ENCODE results near the gene PRR5.
"Not testable (repeated sequence)": the region's sequence is repeated elsewhere in the genome, so short reads cannot be mapped to it uniquely, and the experiment has no call there.

PRR5 gene

DNA sequence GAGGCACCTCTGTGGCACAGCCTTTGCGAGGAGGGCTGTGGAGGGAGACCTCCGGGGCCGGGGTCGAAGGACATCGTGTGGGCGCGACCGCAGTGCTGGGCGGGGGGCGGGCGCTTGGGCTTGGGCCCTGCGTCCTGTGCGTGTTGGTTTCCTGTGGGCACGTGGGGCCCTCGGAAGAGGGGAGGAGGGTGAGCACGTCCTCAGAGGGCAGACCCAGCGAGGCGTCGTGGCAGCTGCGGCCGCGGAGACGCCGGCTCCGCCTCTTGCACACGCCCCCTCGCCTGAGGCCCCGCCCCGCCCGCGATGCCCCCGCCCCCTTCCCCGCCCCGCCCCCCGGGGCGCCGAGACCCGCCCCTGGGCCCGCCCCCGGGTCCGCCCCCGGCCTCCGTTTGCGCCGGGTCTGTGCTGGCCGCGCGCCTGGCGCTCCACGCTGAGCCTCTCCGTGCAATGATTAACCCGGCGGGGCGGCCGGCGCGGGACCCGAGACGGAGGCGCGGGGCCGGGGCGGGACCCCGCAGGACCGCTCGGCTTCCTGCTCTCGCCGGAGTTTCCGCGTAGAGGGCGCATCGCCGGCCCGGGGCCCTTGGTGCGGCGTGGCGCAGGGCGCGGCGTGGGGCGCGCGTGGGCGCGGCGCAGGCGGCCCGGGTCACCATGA is at the start of gene PRR5:
TSS of gene PRR5 (plus strand) at position 381 of the 655 bp plus-strand sequence. CDS start at position 652, 271 bp downstream.
- peak; percentile 64 for DNase-seq

- DNase-seq = not testable (repeated sequence)
These were observed 49.1 kb upstream of the PRR5 start for GRCh38 chr22:44652866-44653265.

GRCh38 chr22:44658311-44658953 is 43.6 kb upstream of the PRR5 start:
- no peak for DNase-seq

DNA sequence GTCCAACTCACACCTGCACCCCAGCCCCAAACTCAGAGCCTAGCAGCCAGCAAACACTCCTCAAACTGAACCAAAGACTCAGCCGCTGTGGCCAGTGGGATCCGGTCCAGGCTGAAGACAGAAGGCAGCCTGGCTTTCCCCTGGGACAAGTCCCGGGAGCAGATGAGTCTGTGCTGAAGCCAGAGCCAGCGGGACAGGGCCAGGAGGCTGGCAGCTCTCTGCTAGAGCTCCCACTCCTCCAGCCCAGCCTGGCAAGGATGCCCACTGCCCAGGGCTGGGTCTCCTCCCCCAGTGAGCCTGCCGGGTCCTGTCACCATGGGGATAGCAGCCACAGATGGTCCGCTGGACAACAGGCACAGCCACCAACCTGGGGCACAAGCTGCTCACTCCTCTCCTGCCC is 42.9 kb upstream of the PRR5 start:
- DNase-seq = no peak

GRCh38 chr22:44660051-44660830 is 41.8 kb upstream of the PRR5 start:
- DNase-seq = no peak

- DNase-seq = no peak
These were observed 40.9 kb upstream of the PRR5 start for GRCh38 chr22:44661070-44661469.

DNA sequence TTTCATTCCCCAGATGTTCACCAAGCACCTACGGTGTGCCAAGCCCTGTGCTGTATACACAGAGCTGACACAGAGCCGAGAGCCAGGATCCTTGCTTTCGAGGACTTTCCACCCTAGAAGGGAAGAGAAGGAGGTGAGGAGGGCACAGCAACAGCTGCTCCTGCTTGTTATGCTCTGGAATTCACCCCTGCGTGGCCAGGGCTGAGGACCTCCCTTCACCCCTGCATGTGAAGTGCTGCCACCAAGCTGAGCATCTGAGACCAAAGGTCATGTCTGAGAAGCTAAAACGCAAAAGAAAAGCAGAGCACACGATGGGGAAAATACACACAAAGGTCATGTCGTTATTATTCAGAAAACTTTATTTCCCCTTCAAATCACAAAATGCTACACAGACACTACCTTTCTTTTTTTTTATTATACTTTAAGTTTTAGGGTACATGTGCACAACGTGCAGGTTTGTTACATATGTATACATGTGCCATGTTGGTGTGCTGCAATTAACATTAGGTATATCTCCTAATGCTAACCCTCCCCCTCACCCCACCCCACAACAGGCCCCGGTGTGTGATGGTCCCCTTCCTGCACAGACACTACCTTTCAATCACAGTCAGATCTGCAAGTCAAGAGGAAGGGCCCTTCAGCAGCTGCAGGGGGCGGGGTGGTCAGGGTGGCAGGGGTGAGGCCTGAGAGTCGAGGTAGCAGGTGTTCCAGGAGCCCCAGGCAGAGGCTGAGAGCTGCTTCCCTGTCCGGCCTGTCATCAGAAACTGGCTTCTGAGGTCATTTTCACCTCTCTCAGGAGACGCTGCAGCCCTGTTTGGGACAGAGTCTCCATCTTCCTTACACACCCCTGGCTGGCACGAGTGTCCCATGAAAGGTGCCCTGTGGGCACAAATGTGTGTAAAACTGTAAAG is 40.1 kb upstream of the PRR5 start:
- DNase-seq = no peak

- no peak for DNase-seq
These were observed 38.6 kb upstream of the PRR5 start for GRCh38 chr22:44663256-44663999.

DNA sequence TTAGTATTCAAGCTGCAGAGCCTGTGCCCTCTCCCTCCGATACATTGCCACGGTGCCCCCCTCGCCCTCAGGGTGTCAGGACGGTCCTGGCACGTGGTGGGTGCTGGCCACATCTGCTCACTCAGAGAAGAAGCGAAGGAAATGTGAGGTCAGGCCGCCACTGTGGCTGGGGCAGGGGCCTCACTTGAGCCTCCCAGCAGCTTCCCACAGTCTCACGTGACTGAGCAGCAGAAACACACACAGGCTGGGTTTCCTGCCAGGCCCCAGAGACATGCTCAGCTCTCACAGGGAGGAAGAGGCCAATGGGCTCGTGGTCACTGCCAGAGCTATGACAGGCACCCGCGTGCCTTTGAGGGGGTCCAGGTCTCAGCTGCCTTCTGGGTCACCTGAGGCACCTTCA is 37.9 kb upstream of the PRR5 start:
- no peak for DNase-seq

DNA sequence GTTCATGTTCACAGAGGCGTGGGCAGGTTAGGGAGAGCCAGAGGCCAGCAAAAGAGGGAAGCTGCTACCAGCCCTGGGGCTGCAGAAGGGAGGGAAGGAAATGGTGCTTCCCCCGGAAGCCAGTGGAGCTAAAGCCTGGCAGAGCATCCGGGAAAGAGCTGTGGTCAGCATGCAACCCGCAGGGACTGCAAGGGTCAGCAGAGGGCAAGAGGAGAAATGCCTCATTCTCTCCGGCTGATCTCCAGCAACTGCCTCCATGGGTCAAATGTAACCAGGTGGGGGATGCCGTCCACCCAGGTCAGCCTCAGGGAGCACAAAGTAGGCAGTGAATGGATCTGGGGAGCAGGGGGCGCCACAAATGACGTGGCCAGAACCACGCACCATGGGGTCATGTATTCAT is 36.9 kb upstream of the PRR5 start:
- DNase-seq = no peak

DNA sequence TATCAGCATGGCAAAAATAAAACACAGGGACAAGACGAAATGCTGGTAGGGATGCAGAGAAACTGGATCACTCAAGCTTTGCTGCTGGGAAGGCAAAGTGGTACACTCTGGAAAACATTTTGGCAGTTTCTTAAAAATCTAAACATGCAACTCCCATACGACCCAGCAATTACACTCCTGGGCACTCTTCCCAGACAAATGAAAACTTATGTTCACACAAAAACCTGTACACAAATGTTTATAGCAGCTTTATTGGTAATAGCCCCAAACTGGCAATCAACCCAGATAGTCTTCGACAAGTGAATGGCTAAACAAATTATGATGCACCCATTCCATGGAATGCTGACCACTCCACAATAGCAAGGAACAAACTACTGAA is 35.8 kb upstream of the PRR5 start:
- DNase-seq = no peak

DNA sequence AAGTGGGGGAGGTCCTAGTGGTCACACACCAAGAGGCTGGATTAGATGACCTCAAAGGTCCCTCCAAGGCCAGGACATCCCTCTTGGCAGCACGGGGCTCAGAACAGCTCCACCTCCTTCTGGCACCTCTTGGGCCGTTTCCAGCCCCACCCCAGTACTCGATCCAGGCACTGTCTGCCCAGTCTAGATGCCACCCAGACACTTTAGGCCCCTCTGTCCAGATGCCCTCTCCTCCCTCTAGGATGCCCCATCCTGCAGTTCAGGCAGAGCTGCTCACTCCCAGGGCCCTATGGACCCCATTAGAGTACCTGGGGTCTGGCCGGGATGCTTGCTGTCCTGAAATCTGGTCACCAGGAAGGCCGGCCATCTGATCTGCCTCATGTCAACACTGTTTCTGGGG is 34.7 kb upstream of the PRR5 start:
- DNase-seq = no peak

- DNase-seq = peak; percentile 40
These were observed 34.2 kb upstream of the PRR5 start for GRCh38 chr22:44667829-44668189.

DNA sequence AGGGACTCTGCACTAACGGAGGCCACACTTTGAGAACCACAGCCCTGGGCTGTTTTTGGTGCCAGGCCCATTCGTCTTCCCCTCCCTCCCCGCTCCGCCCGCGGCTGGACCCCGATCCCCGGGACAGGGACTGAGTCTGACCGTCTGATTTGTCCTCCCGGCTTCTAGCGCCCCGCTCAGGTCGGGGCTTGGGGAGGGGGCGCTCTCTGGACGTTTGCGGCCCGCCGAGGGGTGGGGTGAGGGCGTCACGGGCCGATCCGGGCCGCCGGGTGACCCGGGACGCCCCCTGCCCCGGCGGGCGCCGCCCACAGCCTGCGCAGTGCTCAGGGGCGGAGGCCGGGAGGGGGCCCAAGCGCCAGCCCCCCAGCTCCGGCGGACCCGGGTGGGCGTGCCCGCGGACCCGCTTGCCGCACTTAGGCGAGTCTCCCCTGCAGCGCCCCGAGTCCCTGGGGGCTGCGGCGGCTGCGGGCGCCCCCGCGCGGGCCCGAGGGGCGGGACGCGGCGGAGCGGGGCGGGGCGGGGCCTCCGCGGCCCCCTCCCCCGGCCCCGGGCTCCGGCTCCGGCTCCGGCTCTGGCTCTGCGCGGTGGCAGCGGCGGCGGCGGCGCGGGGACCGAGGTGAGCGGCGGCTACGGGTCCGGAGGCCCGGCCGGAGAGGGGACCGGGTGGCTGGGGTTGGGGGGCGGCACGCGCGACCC is 33.7 kb upstream of the PRR5 start:
- no peak for DNase-seq

DNA sequence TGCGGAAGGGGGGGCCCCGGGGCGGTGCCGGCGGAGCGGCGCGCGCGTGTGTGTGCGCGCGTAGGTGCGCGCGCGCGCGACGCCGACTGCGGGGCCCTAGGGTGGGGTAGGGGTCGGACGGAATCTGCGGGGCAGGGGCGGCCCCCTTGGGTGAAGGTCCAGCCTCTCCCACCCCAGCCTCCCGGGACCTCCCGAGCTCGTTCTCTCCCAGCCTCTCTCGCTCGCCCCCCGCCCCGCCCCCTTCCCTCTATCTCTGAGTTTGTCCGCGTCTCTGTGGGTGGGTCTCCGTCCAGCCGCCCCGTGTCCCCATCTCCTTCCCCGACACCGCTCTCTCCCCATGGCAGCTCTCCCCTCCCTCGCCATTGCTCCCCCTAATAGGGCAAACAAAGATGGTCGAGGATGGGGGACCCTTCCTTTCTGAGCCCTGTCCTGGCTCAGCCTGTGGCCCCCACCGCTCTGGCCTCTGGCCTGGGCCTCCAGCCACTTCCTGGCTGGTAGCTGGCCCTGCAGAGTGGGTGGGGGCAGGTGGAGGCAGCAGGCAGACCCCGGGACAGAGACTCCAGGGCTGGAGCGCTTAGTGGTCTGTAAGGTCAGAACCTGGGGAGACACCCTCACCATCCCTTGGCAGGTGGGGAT is 33.0 kb upstream of the PRR5 start:
- no peak for DNase-seq

DNA sequence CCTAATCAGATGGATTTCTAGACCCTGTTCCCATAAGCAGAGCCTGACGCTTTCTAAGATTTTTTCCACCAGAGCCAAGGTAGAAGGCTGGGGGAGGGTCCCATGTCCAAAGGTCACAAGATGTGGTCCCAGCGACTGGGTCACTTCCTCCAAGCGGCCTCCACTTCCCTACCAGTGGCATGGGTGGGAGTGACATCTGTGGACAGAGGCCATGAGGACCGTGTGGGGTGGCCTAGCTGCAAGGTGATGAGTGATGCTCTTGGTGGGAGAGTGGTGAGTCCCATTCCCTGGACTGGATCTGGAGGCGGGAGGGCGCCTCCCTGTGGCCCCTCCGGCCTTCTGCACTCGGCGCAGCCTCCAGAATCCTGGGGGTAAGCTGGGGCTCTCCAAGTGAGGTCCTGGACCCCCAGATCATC is 32.4 kb upstream of the PRR5 start:
- no peak for DNase-seq

DNA sequence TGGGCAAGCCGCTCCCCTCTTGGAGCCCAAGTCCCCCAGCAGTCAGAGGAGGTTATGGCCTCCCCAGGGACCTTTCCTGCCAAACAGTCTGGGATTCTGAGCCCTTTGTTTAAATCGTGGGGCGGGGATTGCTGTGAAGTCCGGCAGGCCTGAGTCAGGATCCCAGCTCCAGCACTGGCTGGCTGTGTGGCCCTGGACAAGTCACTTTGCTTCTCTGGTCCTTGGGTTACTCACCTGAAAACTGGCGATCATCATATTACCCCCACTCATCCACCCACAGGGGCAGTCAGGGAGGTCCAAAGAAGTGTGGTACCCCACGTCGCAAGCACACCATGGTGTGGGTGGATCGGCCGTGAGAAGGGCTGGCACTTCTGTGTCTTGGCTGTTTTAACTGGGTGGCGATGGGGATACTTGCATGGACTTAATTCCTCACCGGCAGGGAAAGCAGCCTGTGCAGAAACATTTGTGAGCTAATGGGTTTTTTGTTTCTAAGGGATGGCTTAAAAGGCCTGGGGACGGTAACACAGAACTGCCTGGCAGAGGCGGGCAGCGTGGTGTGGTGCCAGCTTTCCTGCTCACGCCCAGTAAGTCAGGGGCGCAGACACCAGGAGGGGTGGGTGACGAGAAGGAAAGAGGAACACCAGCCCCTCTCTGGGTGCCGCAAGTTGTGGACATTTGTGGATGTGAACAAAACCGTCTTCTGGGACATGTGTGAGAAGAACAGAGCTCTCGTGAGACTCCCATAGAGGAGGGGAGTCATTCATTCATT is 31.6 kb upstream of the PRR5 start:
- no peak for DNase-seq

GRCh38 chr22:44671742-44672141 is 30.3 kb upstream of the PRR5 start:
- no peak for DNase-seq

DNA sequence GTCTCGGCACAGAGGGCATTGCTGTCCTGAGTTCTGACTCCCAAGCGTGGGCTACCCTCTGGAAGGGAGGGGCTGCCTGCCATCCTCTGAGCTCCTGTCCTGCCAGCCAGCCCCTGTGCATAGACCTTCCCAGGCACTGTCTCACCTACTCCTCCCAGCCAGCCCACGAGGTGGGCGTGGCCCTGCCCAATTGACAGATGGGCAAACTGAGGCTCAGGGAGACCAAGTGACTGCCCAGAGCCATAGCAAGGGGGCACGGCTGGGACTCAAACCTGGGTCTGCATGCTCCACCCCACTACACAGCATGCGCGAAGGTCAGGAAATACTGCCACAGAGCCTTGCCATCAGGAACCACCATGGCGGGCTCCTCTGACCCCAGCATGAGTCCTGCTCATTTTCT is 29.4 kb upstream of the PRR5 start:
- DNase-seq = no peak

GRCh38 chr22:44673406-44673805 is 28.6 kb upstream of the PRR5 start:
- DNase-seq = no peak

All from activated T-cell treated with anti-CD3 and anti-CD28 coated beads for 4 hours (primary cell).